Smooth muscle cell (in vitro differentiated cells): ENCODE measurements around the gene PRKAG2. TPM values are rescaled to one million over a fixed set of nuclear protein-coding genes. Genes with fewer than 3 reads are reported as not detected.

Source experiments
- DNase-seq: peaks from one replicate; lab custom pipeline; 2025; ENCODE audit not compliant: unreplicated experiment; lab: John Stamatoyannopoulos, UW
- H2AFZ ChIP-seq: fragments of 200-600 bp; sonication (generic); 2 replicates; pipeline ENCODE4 v1.6.0; 2016; ENCODE audit warnings: antibody characterized with exemption, low read depth, mild to moderate bottlenecking
- H3F3A ChIP-seq: fragments of 200-600 bp; sonication (generic); 2 replicates; pipeline ENCODE4 v1.6.0; 2017; ENCODE audit warnings: antibody characterized with exemption, low read depth
- H3K27ac ChIP-seq: fragments of 200-600 bp; sonication (generic); 2 replicates; pipeline ENCODE4 v1.5.1; 2016; ENCODE audit warnings: low read depth, mild to moderate bottlenecking
- H3K27me3 ChIP-seq: fragments of 200-600 bp; sonication (generic); 2 replicates; pipeline ENCODE4 v1.6.1; 2016; ENCODE audit warnings: low read depth, mild to moderate bottlenecking
- H3K36me3 ChIP-seq: fragments of 200-600 bp; sonication (generic); 2 replicates; pipeline ENCODE4 v1.5.1; 2016; ENCODE audit warnings: low read depth
- H3K4me1 ChIP-seq: fragments of 200-600 bp; sonication (generic); 2 replicates; pipeline ENCODE4 v1.5.1; 2016; ENCODE audit warnings: low read depth
- H3K4me2 ChIP-seq: fragments of 200-600 bp; sonication (generic); 2 replicates; pipeline ENCODE4 v1.6.0; 2016; ENCODE audit warnings: mild to moderate bottlenecking
- H3K4me3 ChIP-seq: fragments of 200-600 bp; sonication (generic); 2 replicates; pipeline ENCODE4 v1.5.1; 2016; ENCODE audit warnings: mild to moderate bottlenecking
- H3K79me2 ChIP-seq: fragments of 200-600 bp; sonication (generic); 2 replicates; pipeline ENCODE4 v1.6.0; 2016; ENCODE audit warnings: low read depth, mild to moderate bottlenecking
- H3K9ac ChIP-seq: fragments of 200-600 bp; sonication (generic); 2 replicates; pipeline ENCODE4 v1.6.0; 2016; ENCODE audit warnings: low read depth
- H3K9me3 ChIP-seq: fragments of 200-600 bp; sonication (generic); replicated peaks from 2 replicates; pipeline ENCODE4 v1.5.1; 2016; ENCODE audit warnings: low read depth
- H4K20me1 ChIP-seq: fragments of 200-600 bp; sonication (generic); 2 replicates; pipeline ENCODE4 v1.6.0; 2016; ENCODE audit warnings: low read depth
- WGBS: methylation state at CpG from one replicate; pipeline ENCODE4 v1.1.7; 2016; ENCODE audit warnings: low lambda C conversion rate; 5-methylcytosine and 5-hydroxymethylcytosine counted together
- polyA plus RNA-seq: library from polyadenylated mRNA; unstranded; fragments of >200 nt; fragmentation: Nextera tagmentation; extraction: Ambion mirVana; gene quantifications from 2 replicates; pipeline ENCODE4 v1.2.1, GENCODE V29; 2016
- total RNA-seq: library from RNA; depleted of rRNA; stranded (reverse); fragments of >200 nt; gene quantifications from 2 replicates; pipeline ENCODE4 v1.2.3, GENCODE V29; 2014
- TF ChIP-seq, protein P1 (sequence below): fragments of 200-600 bp; sonication (generic); IDR thresholded peaks from 2 replicates; pipeline ENCODE4 v1.5.1; 2017; ENCODE audit warnings: borderline replicate concordance, mild to moderate bottlenecking, antibody characterized with exemption; ENCODE audit not compliant: insufficient read depth, poor library complexity, severe bottlenecking

The PRKAG2 gene
- total and polyA plus RNA-seq, 2 experiments from 2014 or later: 3.5 to 3.9 TPM

DNA sequence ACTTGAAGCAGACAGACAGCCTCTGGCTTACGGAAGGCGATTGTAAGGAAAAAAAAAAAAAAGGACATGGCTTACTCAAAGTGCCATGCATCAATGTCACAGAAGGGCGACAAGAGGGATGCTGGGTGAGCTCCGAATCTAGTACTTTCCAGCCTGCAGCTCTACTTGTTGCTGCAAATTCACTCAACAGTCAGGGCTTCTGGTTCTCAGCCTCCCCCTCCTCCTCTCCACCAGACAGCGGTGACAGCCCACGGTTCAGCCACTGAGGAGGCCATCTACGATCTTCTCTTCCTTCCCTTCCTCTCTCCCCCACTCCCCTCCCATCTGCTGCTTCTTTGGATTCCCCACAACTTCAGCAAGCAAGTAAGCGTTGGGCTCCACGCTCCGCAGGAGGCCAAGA, 63.5 kb downstream of the PRKAG2 start:
- no peak overlapping the region for H3K27ac ChIP-seq
- TF ChIP-seq, protein P1, sequence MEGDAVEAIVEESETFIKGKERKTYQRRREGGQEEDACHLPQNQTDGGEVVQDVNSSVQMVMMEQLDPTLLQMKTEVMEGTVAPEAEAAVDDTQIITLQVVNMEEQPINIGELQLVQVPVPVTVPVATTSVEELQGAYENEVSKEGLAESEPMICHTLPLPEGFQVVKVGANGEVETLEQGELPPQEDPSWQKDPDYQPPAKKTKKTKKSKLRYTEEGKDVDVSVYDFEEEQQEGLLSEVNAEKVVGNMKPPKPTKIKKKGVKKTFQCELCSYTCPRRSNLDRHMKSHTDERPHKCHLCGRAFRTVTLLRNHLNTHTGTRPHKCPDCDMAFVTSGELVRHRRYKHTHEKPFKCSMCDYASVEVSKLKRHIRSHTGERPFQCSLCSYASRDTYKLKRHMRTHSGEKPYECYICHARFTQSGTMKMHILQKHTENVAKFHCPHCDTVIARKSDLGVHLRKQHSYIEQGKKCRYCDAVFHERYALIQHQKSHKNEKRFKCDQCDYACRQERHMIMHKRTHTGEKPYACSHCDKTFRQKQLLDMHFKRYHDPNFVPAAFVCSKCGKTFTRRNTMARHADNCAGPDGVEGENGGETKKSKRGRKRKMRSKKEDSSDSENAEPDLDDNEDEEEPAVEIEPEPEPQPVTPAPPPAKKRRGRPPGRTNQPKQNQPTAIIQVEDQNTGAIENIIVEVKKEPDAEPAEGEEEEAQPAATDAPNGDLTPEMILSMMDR: no peak
- DNase-seq: no peak
- WGBS: 77% methylated on average over 10 of the region's 10 CpGs
- no peaks in the 10 kb centered on the region for H3K79me2 ChIP-seq
- H3K9ac ChIP-seq: no peak overlapping the region
- H3K4me3 ChIP-seq: no peak overlapping the region
- H3K36me3 ChIP-seq: no peaks in the 10 kb centered on the region
- H3F3A ChIP-seq: no peaks in the 10 kb centered on the region
- H3K4me2 ChIP-seq: no peak overlapping the region
- H4K20me1 ChIP-seq: no peaks in the 10 kb centered on the region
- peaks cover 8% of the 10 kb centered on the region for H3K4me1 ChIP-seq
- H3K9me3 ChIP-seq: no peaks in the 10 kb centered on the region
- no peak overlapping the region for H2AFZ ChIP-seq
- H3K27me3 ChIP-seq: peaks cover 4% of the 10 kb centered on the region

DNA sequence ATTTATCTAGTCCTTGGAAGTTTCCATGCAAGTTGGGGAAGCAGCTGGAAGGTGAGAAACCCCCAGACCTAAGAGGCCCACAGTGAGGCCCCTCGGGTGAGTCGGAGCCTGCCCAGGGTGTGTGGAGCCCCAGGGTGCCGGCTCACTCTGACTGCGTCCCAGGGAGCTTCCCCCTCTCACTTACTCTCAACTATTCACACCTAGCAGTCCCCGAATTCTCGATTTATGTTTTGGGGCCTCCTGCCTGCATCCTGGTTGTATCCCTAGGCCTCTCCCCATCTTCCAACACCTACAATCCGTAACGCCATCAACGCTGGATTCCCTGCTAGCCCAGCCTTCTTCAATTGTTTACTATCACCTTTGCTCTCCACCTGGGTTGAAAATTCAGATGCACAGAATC, 63.9 kb downstream of the PRKAG2 start:
- no peak for DNase-seq
- Histone ChIP-seq H3K9me3 (no peaks in the 10 kb centered on the region), H4K20me1 (no peaks in the 10 kb centered on the region), H3K4me1 (peaks cover 8% of the 10 kb centered on the region), H3F3A (no peaks in the 10 kb centered on the region), H3K4me2 (no peak overlapping the region), H2AFZ (no peak overlapping the region), H3K79me2 (no peaks in the 10 kb centered on the region), H3K4me3 (no peak overlapping the region), H3K27me3 (peaks cover 4% of the 10 kb centered on the region), H3K27ac (no peak overlapping the region), H3K36me3 (no peaks in the 10 kb centered on the region), H3K9ac (no peak overlapping the region)
- WGBS: 85% methylated on average over 9 of the region's 9 CpGs
- TF ChIP-seq, protein P1: no peak

DNA sequence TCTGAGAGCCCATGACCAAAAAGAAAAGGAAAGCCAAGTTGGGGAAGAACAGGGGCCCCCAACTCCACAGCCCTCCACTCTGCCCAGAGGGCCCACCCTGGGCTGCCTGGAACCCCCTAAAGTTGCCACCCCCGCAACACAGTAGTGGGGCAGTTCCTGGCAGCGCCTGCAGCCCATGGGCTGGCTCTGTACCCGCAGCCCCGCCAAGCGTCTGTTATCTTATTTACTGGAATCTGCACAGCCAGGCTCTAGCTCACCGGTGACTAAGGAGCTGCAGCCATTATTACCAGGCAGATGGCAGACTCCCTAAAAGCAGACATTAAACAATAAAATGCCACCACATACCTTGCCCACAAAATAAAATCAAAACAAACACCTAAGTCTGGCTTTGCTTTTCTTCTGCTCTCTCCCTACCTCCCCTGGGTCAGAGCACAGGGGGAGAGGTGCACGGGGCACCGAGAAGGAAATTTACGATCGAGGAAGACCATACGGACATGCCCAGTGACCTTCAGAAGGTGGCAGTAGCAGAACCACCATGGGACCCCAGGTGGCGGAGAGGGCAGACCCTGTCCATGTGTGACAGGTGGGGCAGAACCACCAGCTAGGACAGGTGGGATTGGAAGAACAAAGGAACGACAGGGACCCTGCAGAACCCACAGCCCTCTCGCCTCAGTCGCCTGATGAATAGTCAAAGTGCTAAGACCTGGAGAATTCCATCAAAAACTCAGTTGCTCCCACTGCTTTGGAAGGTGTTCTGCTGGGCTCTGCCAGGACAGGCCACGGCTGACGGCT, 66.3 kb downstream of the PRKAG2 start:
- Histone ChIP-seq H2AFZ (no peak overlapping the region), H3K4me1 (peaks cover 8% of the 10 kb centered on the region), H3K4me3 (no peak overlapping the region), H3K27me3 (peaks cover 4% of the 10 kb centered on the region), H3F3A (no peaks in the 10 kb centered on the region), H4K20me1 (no peaks in the 10 kb centered on the region), H3K27ac (no peak overlapping the region), H3K4me2 (no peak overlapping the region), H3K79me2 (no peaks in the 10 kb centered on the region), H3K9me3 (no peaks in the 10 kb centered on the region), H3K36me3 (no peaks in the 10 kb centered on the region), H3K9ac (no peak overlapping the region)
- TF ChIP-seq, protein P1: no peak
- no peak for DNase-seq
- WGBS: 82% methylated on average over 17 of the region's 17 CpGs

DNA sequence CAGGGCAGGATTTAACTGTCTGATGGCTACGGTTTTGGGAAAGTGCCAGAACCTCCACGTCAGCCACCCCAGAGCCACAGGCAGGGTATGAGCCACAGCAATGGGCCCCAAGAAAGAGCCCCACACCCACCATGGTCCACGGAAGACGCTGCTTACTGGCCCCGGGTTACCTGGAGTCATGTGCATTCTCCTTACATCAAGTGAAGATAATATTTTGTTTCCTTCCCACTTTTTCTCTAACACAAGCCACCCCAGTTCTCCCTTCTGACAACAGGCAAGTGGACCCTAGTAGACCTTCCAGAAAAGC, 67.1 kb downstream of the PRKAG2 start:
- no peaks in the 10 kb centered on the region for H3F3A ChIP-seq
- no peak overlapping the region for H3K27ac ChIP-seq
- no peak overlapping the region for H3K4me2 ChIP-seq
- TF ChIP-seq, protein P1: no peak
- H3K79me2 ChIP-seq: no peaks in the 10 kb centered on the region
- H4K20me1 ChIP-seq: no peaks in the 10 kb centered on the region
- H3K4me1 ChIP-seq: peaks cover 7% of the 10 kb centered on the region
- H3K27me3 ChIP-seq: peaks cover 7% of the 10 kb centered on the region
- no peak for DNase-seq
- no peak overlapping the region for H3K4me3 ChIP-seq
- 94% methylated on average over 5 of the region's 5 CpGs for WGBS
- no peak overlapping the region for H3K9ac ChIP-seq
- H2AFZ ChIP-seq: no peak overlapping the region
- H3K9me3 ChIP-seq: no peaks in the 10 kb centered on the region
- no peaks in the 10 kb centered on the region for H3K36me3 ChIP-seq
